DND-41 (cell line): ENCODE data around the gene FAM163B.

Experiments used
- EZH2 ChIP-seq: IDR thresholded peaks from 3 replicates; pipeline ENCODE4 v1.6.1; 2012; ENCODE audit warnings: borderline replicate concordance, low read depth, mild to moderate bottlenecking, moderate library complexity, low read length, inconsistent platforms; ENCODE audit not compliant: severe bottlenecking
- TF ChIP-seq, protein P1 (sequence below): IDR thresholded peaks from 2 replicates; pipeline ENCODE4 v1.5.1; 2012; ENCODE audit warnings: borderline replicate concordance, low read length, moderate library complexity, mild to moderate bottlenecking; ENCODE audit not compliant: poor library complexity, severe bottlenecking; ENCODE audit errors: extremely low read depth

DNA sequence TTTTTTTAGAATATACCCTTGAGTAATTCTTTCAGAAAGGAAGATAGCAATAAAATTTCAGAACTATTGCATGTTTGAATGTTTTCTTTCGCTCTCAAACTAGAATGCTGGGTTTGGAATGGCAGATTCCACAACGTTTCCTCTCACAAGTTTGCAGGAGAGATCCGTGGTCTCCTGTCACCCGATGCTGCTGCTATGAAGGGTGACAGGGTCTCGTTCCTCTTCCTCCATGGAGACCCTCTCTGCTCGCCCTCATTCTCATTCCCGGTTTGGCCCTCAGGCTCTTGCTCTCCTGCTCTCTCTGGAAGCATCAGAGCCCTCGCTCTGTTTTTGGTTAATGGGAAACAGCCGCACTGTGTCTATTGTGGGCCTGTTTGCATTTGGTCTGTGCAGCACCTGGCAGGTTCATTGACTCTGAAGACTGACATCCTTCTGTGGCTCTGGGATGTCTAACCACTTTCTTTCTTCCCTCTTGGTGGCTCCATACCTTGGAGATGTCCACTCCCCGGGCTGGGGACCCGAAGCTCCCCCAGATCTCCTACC, 12.6 kb upstream of the FAM163B start:
- TF ChIP-seq, protein P1, sequence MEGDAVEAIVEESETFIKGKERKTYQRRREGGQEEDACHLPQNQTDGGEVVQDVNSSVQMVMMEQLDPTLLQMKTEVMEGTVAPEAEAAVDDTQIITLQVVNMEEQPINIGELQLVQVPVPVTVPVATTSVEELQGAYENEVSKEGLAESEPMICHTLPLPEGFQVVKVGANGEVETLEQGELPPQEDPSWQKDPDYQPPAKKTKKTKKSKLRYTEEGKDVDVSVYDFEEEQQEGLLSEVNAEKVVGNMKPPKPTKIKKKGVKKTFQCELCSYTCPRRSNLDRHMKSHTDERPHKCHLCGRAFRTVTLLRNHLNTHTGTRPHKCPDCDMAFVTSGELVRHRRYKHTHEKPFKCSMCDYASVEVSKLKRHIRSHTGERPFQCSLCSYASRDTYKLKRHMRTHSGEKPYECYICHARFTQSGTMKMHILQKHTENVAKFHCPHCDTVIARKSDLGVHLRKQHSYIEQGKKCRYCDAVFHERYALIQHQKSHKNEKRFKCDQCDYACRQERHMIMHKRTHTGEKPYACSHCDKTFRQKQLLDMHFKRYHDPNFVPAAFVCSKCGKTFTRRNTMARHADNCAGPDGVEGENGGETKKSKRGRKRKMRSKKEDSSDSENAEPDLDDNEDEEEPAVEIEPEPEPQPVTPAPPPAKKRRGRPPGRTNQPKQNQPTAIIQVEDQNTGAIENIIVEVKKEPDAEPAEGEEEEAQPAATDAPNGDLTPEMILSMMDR: no peak
- no peak for TF ChIP-seq EZH2
